Measurements from ENCODE around the gene TAB3. TPM values are rescaled to one million over a fixed set of nuclear protein-coding genes. Genes with fewer than 3 reads are reported as not detected.

TAB3 gene
- total and polyA plus RNA-seq, 4 donors: 16.6 to 35.8 (median 23.6) TPM

- no peak overlapping the region for H3K27ac ChIP-seq (ENCODE audit: low read depth, low read length)
- DNase-seq (ENCODE audit: low read depth in 4 of 6, low spot score in 6 of 6): no peak
- no peak overlapping the region for H3K4me3 ChIP-seq (ENCODE audit: low read depth, low read length)
- H3K36me3 ChIP-seq (ENCODE audit: control insufficient read depth, insufficient read depth, low read length): no peaks in the 10 kb centered on the region
- WGBS (ENCODE audit: insufficient coverage): 83% methylated on average over 3 of the region's 3 CpGs
- no peaks in the 10 kb centered on the region for H3K4me1 ChIP-seq (ENCODE audit: control insufficient read depth, insufficient read depth, low read length)
- H3K9me3 ChIP-seq (ENCODE audit: control insufficient read depth, insufficient read depth, low read length): no peaks in the 10 kb centered on the region
- no peaks in the 10 kb centered on the region for H3K27me3 ChIP-seq (ENCODE audit: control insufficient read depth, insufficient read depth, low read length)
These were observed 95.8 kb downstream of the TAB3 start for GRCh38 chrX:30793075-30793766.

- Histone ChIP-seq H3K9me3 (ENCODE audit: control insufficient read depth, insufficient read depth, low read length) (no peaks in the 10 kb centered on the region), H3K27me3 (ENCODE audit: control insufficient read depth, insufficient read depth, low read length) (no peaks in the 10 kb centered on the region), H3K36me3 (ENCODE audit: control insufficient read depth, insufficient read depth, low read length) (no peaks in the 10 kb centered on the region), H3K4me1 (ENCODE audit: control insufficient read depth, insufficient read depth, low read length) (no peaks in the 10 kb centered on the region), H3K27ac (ENCODE audit: low read depth, low read length) (no peak overlapping the region), H3K4me3 (ENCODE audit: low read depth, low read length) (no peak overlapping the region)
- no peak for DNase-seq (ENCODE audit: low read depth in 4 of 6, low spot score in 6 of 6)
- WGBS (ENCODE audit: insufficient coverage): 87% methylated on average over 8 of the region's 8 CpGs
These were observed 97.5 kb downstream of the TAB3 start for GRCh38 chrX:30791296-30792278.

- 71% methylated on average over 9 of the region's 9 CpGs for WGBS (ENCODE audit: insufficient coverage)
- no peaks in the 10 kb centered on the region for H3K27me3 ChIP-seq (ENCODE audit: control insufficient read depth, insufficient read depth, low read length)
- H3K4me3 ChIP-seq (ENCODE audit: low read depth, low read length): no peak overlapping the region
- no peaks in the 10 kb centered on the region for H3K4me1 ChIP-seq (ENCODE audit: control insufficient read depth, insufficient read depth, low read length)
- H3K27ac ChIP-seq (ENCODE audit: low read depth, low read length): no peak overlapping the region
- no peaks in the 10 kb centered on the region for H3K36me3 ChIP-seq (ENCODE audit: control insufficient read depth, insufficient read depth, low read length)
- DNase-seq (ENCODE audit: low read depth in 4 of 6, low spot score in 6 of 6): no peak
- no peaks in the 10 kb centered on the region for H3K9me3 ChIP-seq (ENCODE audit: control insufficient read depth, insufficient read depth, low read length)
These were observed 102.0 kb downstream of the TAB3 start for GRCh38 chrX:30787012-30787411.

- no peak overlapping the region for H3K4me3 ChIP-seq (ENCODE audit: low read depth, low read length)
- no peak for DNase-seq (ENCODE audit: low read depth in 4 of 6, low spot score in 6 of 6)
- no peaks in the 10 kb centered on the region for H3K4me1 ChIP-seq (ENCODE audit: control insufficient read depth, insufficient read depth, low read length)
- H3K27me3 ChIP-seq (ENCODE audit: control insufficient read depth, insufficient read depth, low read length): no peaks in the 10 kb centered on the region
- H3K36me3 ChIP-seq (ENCODE audit: control insufficient read depth, insufficient read depth, low read length): no peaks in the 10 kb centered on the region
- H3K9me3 ChIP-seq (ENCODE audit: control insufficient read depth, insufficient read depth, low read length): no peaks in the 10 kb centered on the region
- no peak overlapping the region for H3K27ac ChIP-seq (ENCODE audit: low read depth, low read length)
These were observed 102.7 kb downstream of the TAB3 start for GRCh38 chrX:30786374-30786773.

- H3K36me3 ChIP-seq (ENCODE audit: control insufficient read depth, insufficient read depth, low read length): no peaks in the 10 kb centered on the region
- H3K9me3 ChIP-seq (ENCODE audit: control insufficient read depth, insufficient read depth, low read length): peaks cover 2% of the 10 kb centered on the region
- H3K27me3 ChIP-seq (ENCODE audit: control insufficient read depth, insufficient read depth, low read length): no peaks in the 10 kb centered on the region
- no CpG with 5 or more reads among the region's 1 CpG for WGBS (ENCODE audit: insufficient coverage)
- DNase-seq (ENCODE audit: low read depth in 4 of 6, low spot score in 6 of 6): no peak
- H3K4me3 ChIP-seq (ENCODE audit: low read depth, low read length): no peak overlapping the region
- no peak overlapping the region for H3K27ac ChIP-seq (ENCODE audit: low read depth, low read length)
- H3K4me1 ChIP-seq (ENCODE audit: control insufficient read depth, insufficient read depth, low read length): no peaks in the 10 kb centered on the region
These were observed 107.2 kb downstream of the TAB3 start for GRCh38 chrX:30781711-30782444.

- Histone ChIP-seq H3K27me3 (ENCODE audit: control insufficient read depth, insufficient read depth, low read length) (no peaks in the 10 kb centered on the region), H3K36me3 (ENCODE audit: control insufficient read depth, insufficient read depth, low read length) (no peaks in the 10 kb centered on the region), H3K4me3 (ENCODE audit: low read depth, low read length) (no peak overlapping the region), H3K27ac (ENCODE audit: low read depth, low read length) (no peak overlapping the region), H3K9me3 (ENCODE audit: control insufficient read depth, insufficient read depth, low read length) (peaks cover 3% of the 10 kb centered on the region), H3K4me1 (ENCODE audit: control insufficient read depth, insufficient read depth, low read length) (no peaks in the 10 kb centered on the region)
- DNase-seq (ENCODE audit: low read depth in 4 of 6, low spot score in 6 of 6): no peak
- 92% methylated on average over 13 of the region's 19 CpGs for WGBS (ENCODE audit: insufficient coverage)
These were observed 109.5 kb downstream of the TAB3 start for GRCh38 chrX:30779453-30780030.

GRCh38 chrX:30777575-30777974 is 111.5 kb downstream of the TAB3 start:
- Histone ChIP-seq H3K27me3 (ENCODE audit: control insufficient read depth, insufficient read depth, low read length) (no peaks in the 10 kb centered on the region), H3K4me1 (ENCODE audit: control insufficient read depth, insufficient read depth, low read length) (no peaks in the 10 kb centered on the region), H3K9me3 (ENCODE audit: control insufficient read depth, insufficient read depth, low read length) (peaks cover 3% of the 10 kb centered on the region), H3K4me3 (ENCODE audit: low read depth, low read length) (no peak overlapping the region), H3K36me3 (ENCODE audit: control insufficient read depth, insufficient read depth, low read length) (no peaks in the 10 kb centered on the region), H3K27ac (ENCODE audit: low read depth, low read length) (no peak overlapping the region)
- no peak for DNase-seq (ENCODE audit: low read depth in 4 of 6, low spot score in 6 of 6)

All from spinal cord (tissue), 10 donors.